NCI-H1930 (cell line): ENCODE results near the gene MCF2L.
A peak's percentile ranks its signal among the peaks of the same experiment; 100 is the strongest.

Experiments used
- DNase-seq, 2 experiments: peaks; one replicate each; lab custom pipeline; 2025; lab: John Stamatoyannopoulos, UW

Gene MCF2L

GRCh38 chr13:112962911-112963625 lies 5.9 kb upstream of the MCF2L start:
- DNase-seq, result no peak

GRCh38 chr13:112963641-112964040 lies 5.4 kb upstream of the MCF2L start:
- DNase-seq, result no peak

- no peak for DNase-seq
Observed at GRCh38 chr13:112964971-112965492, 4.0 kb upstream of the MCF2L start.

- no peak for DNase-seq
Observed at GRCh38 chr13:112965573-112966115, 3.4 kb upstream of the MCF2L start.

- no peak for DNase-seq
Observed at GRCh38 chr13:112966776-112967175, 2.2 kb upstream of the MCF2L start.

- DNase-seq, result no peak
Observed at GRCh38 chr13:112967686-112968379, 1.2 kb upstream of the MCF2L start.

GRCh38 chr13:112968380-112968909 lies 569 bp upstream of the MCF2L start:
- DNase-seq, result peak in 1 of 2 experiments; percentile 40

- no peak for DNase-seq
Observed at GRCh38 chr13:112969692-112970338, 801 bp downstream of the MCF2L start.

- no peak for DNase-seq
Observed at GRCh38 chr13:112970552-112971287, 1.7 kb downstream of the MCF2L start.

GRCh38 chr13:112971288-112971643 lies 2.3 kb downstream of the MCF2L start:
- DNase-seq, result no peak

GRCh38 chr13:112972258-112972657 lies 3.2 kb downstream of the MCF2L start:
- no peak for DNase-seq

- DNase-seq, result no peak
Observed at GRCh38 chr13:112972867-112973576, 4.0 kb downstream of the MCF2L start.

GRCh38 chr13:112973577-112973951 lies 4.5 kb downstream of the MCF2L start:
- no peak for DNase-seq

GRCh38 chr13:112974125-112974524 lies 5.1 kb downstream of the MCF2L start:
- DNase-seq, result no peak

GRCh38 chr13:112974671-112975070 lies 5.7 kb downstream of the MCF2L start:
- no peak for DNase-seq

- no peak for DNase-seq
Observed at GRCh38 chr13:112975401-112975939, 6.5 kb downstream of the MCF2L start.

GRCh38 chr13:112976526-112976925 lies 7.5 kb downstream of the MCF2L start:
- no peak for DNase-seq

- DNase-seq, result no peak
Observed at GRCh38 chr13:112977091-112977490, 8.1 kb downstream of the MCF2L start.

- no peak for DNase-seq
Observed at GRCh38 chr13:112977525-112977924, 8.5 kb downstream of the MCF2L start.

GRCh38 chr13:112978561-112979405 lies 9.8 kb downstream of the MCF2L start:
- DNase-seq, result no peak
